K562 (cell line): Measurements from ENCODE around the gene ZNF845. TPM values are rescaled to one million over a fixed set of nuclear protein-coding genes. Genes with fewer than 3 reads are reported as not detected.

Experiments
- BRCA1 ChIP-seq, 2 experiments: fragments of 450-650 bp in 1 of 2; sonication (generic) in 1 of 2; formaldehyde crosslinking in 1 of 2; IDR thresholded peaks; 2 replicates each; pipeline versions ENCODE4 v1.5.0 to v1.6.1; 2017 to 2020; ENCODE audit warnings: mild to moderate bottlenecking in 1 of 2, missing genetic modification reagents in 1 of 2
- CBX1 ChIP-seq: sonication (generic); IDR thresholded peaks from 2 replicates; pipeline ENCODE4 v1.6.1; 2016; ENCODE audit warnings: antibody characterized with exemption, low read depth, mild to moderate bottlenecking
- MBD2 ChIP-seq: sonication (generic); IDR thresholded peaks from 2 replicates; pipeline ENCODE4 v1.6.1; 2016; ENCODE audit warnings: low read depth, borderline replicate concordance
- MED1 ChIP-seq: sonication (generic); formaldehyde crosslinking; IDR thresholded peaks from 2 replicates; pipeline ENCODE4 v1.8.1; 2023; ENCODE audit warnings: missing genetic modification reagents, borderline replicate concordance
- NCOA4 ChIP-seq: fragments of 450-650 bp; IDR thresholded peaks from 2 replicates; pipeline ENCODE4 v1.6.1; 2018; ENCODE audit warnings: mild to moderate bottlenecking; ENCODE audit not compliant: partially characterized antibody
- RBBP5 ChIP-seq: fragments of 200-600 bp; sonication (generic); IDR thresholded peaks from 2 replicates; pipeline ENCODE4 v1.6.1; 2012; ENCODE audit warnings: borderline replicate concordance, mild to moderate bottlenecking, low read length, control low read depth, inconsistent platforms; ENCODE audit not compliant: insufficient read depth, poor library complexity, severe bottlenecking
- TRIM25 ChIP-seq: fragments of 450-650 bp; IDR thresholded peaks from 2 replicates; pipeline ENCODE4 v1.7.0; 2016; ENCODE audit warnings: borderline replicate concordance
- ZC3H11A ChIP-seq: IDR thresholded peaks from 2 replicates; pipeline ENCODE4 v1.6.1; 2012; ENCODE audit warnings: low read depth, low read length, improper control_type of control experiment
- polyA plus RNA-seq, 8 experiments: library from polyadenylated mRNA; depleted of rRNA in 4 of 8; stranded (reverse) in 5 of 8; unstranded in 3 of 8; fragments of >200 nt; fragmentation: Nextera tagmentation in 2 of 8; fragmentation: Illumina TruSeq in 1 of 8; extraction: Ambion mirVana in 2 of 8; extraction: Trizol in 1 of 8; gene quantifications; 2 replicates each; pipeline versions ENCODE4 v1.2.1 to v1.2.3, GENCODE V29; 2011 to 2014; ENCODE audit warnings: inconsistent platforms in 1 of 8, missing spikeins in 1 of 8
- total RNA-seq, 7 experiments: library from RNA; depleted of rRNA in 6 of 7; stranded (reverse); fragments of >200 nt in 6 of 7; fragmentation: Illumina TruSeq in 2 of 7; extraction: Trizol in 2 of 7; gene quantifications; 2 replicates each; pipeline versions ENCODE4 v1.2.1 to v1.2.3, GENCODE V29; 2011 to 2021; ENCODE audit warnings: low replicate concordance in 1 of 7
- TF ChIP-seq, protein P1 (sequence below): fragments of 450-650 bp; IDR thresholded peaks from 2 replicates; pipeline ENCODE4 v1.6.1; 2018; ENCODE audit not compliant: partially characterized antibody

The ZNF845 gene
- total and polyA plus RNA-seq, 9 of the 15 experiments (the other 6 are each of a cell fraction or from before 2014, with no cell fraction given) = 1.9 to 13.2 (median 6.4) TPM

DNA sequence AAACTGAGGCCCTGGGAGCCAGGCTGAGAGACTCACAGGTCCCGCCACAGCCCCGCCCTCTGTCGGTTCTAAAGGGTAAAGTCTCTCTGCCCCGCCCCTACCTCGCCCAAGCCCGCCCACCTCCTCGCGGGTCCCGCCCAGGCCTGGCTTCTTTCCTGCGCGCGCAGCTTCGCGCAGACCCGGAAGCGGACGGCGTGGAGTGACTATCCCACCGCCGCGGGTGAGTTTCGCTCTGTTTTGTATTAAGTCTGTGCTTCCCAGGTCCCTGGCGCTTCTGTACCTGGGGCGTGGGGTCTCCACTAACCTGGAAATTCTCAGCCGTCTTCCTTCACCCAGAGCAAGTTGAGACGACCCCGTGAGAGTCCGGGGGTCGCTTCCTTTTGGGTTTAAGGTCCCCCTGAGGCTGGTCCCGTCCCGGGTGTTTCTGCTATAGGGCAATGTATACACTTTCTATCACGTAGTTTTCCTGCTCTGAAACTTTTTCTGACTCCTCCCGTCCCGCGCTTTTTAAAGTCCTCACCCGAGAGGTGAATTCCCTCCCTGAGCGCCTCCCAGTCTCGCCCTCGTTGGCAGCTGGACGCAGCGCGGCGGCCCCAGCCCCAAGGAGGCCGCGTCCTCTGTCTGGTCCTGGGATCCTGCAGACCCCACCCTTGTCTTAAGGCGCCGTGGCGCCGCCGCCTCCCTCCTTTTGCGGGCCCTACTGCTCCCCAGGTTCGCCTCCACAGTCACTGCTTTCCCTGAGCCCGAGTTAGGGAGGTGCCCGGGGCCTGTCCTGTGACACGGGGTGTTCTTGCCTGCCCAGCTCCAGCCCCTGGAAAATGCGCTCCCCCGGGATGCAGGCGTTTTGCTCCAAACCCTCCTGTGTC is 61.7 kb downstream of the ZNF845 start, which contains the start of gene ZNF765 (continued):
- TF ChIP-seq TRIM25 (no peak), BRCA1 (IDR thresholded peaks at IDR 0.05) (no peak), BRCA1 (CRISPR knock-in tag; IDR thresholded peaks at IDR 0.05) (no peak), ZC3H11A (no peak), RBBP5 (peak; percentile 62), MBD2 (peak; percentile 53; the same call in 1 of the 2 replicates), NCOA4 (no peak), MED1 (CRISPR knock-in tag) (no peak), CBX1 (no peak)
- TF ChIP-seq, protein P1, sequence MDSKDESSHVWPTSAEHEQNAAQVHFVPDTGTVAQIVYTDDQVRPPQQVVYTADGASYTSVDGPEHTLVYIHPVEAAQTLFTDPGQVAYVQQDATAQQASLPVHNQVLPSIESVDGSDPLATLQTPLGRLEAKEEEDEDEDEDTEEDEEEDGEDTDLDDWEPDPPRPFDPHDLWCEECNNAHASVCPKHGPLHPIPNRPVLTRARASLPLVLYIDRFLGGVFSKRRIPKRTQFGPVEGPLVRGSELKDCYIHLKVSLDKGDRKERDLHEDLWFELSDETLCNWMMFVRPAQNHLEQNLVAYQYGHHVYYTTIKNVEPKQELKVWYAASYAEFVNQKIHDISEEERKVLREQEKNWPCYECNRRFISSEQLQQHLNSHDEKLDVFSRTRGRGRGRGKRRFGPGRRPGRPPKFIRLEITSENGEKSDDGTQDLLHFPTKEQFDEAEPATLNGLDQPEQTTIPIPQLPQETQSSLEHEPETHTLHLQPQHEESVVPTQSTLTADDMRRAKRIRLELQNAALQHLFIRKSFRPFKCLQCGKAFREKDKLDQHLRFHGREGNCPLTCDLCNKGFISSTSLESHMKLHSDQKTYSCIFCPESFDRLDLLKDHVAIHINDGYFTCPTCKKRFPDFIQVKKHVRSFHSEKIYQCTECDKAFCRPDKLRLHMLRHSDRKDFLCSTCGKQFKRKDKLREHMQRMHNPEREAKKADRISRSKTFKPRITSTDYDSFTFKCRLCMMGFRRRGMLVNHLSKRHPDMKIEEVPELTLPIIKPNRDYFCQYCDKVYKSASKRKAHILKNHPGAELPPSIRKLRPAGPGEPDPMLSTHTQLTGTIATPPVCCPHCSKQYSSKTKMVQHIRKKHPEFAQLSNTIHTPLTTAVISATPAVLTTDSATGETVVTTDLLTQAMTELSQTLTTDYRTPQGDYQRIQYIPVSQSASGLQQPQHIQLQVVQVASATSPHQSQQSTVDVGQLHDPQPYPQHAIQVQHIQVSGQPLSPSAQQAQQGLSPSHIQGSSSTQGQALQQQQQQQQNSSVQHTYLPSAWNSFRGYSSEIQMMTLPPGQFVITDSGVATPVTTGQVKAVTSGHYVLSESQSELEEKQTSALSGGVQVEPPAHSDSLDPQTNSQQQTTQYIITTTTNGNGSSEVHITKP = peak; percentile 97
